22Rv1 (cell line): Measurements from ENCODE around the gene CLSTN2.

Source experiments
- CTCF ChIP-seq: fragments of 450-650 bp; IDR thresholded peaks from 2 replicates; pipeline ENCODE4 v1.5.1; 2017; ENCODE audit warnings: mild to moderate bottlenecking
- ZFX ChIP-seq: fragments of 450-650 bp; IDR thresholded peaks from 2 replicates; pipeline ENCODE4 v1.6.1; 2017; ENCODE audit warnings: antibody characterized with exemption, borderline replicate concordance

- TF ChIP-seq CTCF (no peak), ZFX (no peak)
Observed at GRCh38 chr3:140573011-140573410, 638.0 kb downstream of the CLSTN2 start.
